NT2/D1 (cell line): Measurements from ENCODE around the gene CCDC32.
"Not testable (repeated sequence)": the region's sequence is repeated elsewhere in the genome, so short reads cannot be mapped to it uniquely, and the experiment has no call there.

ENCODE experiments used
- YY1 ChIP-seq: IDR thresholded peaks from 2 replicates; pipeline ENCODE4 v1.6.1; 2011; ENCODE audit not compliant: insufficient read length, insufficient read depth
- ZNF274 ChIP-seq: IDR thresholded peaks from 2 replicates; pipeline ENCODE4 v1.6.1; 2011; ENCODE audit warnings: mild to moderate bottlenecking, low read depth, low read length

- not testable (repeated sequence) for TF ChIP-seq ZNF274, YY1
Measured at GRCh38 chr15:40576914-40577313, 12.1 kb upstream of the CCDC32 start.
